Measurements from ENCODE around the gene ZNF746. TPM values are rescaled to one million over a fixed set of nuclear protein-coding genes. Genes with fewer than 3 reads are reported as not detected.
A peak's percentile ranks its signal among the peaks of the same experiment; 100 is the strongest.

The ZNF746 gene
- polyA plus RNA-seq, 1 donor from 2014 or later, result 17.2 TPM

DNA sequence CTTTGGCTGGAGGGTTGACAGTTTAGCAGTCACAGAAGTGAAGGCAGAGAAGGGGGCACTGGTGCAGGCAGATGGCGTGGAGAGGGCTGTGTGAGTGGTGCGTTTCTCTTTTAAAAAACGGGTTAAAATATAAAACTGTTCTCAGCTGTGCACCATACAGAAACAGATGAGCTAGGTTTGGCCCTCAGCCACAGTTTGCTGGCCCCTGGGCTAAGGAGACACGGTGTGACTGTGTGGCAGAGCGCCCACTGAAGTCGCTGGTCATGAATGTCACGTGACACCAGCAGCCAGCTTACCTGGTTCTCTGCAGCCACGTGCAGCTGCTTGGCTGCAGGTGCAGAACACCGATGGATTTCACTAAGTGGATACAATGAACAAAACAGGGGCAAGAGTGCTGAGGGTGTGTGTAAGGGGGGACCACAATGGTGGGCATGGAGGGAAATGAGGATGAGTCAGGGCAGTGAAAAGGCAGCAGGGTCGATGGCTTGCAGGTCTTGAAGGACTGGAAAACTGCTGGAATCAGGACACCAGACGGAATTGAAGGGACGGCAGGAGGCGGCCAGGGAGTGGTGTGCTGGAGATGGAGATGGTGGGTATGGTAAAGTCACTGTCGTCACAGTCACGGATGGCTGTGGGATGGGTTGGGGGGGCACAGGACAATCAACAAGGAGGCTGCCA, 7.4 kb downstream of the ZNF746 start:
- Histone ChIP-seq H2AFZ (ENCODE audit: low read depth, low read length) (no peak overlapping the region), H3K4me3 (ENCODE audit: low read length) (no peak overlapping the region), H3K9ac (ENCODE audit: low read length) (no peak overlapping the region), H3K4me2 (ENCODE audit: low read length) (no peak overlapping the region), H3K36me3 (ENCODE audit: insufficient read depth, low read length) (peaks cover 2% of the 10 kb centered on the region), H3K9me3 (ENCODE audit: low read length) (no peaks in the 10 kb centered on the region), H4K20me1 (ENCODE audit: insufficient read depth) (no peaks in the 10 kb centered on the region), H3K27me3 (ENCODE audit: insufficient read depth, low read depth, low read length) (no peaks in the 10 kb centered on the region), H3K9me2 (ENCODE audit: insufficient read depth, low read length) (no peaks in the 10 kb centered on the region), H3K79me2 (replicated peaks; ENCODE audit: insufficient read depth, low read length) (peaks cover 2% of the 10 kb centered on the region), H3K27ac (ENCODE audit: low read length) (no peak overlapping the region), H3F3A (ENCODE audit: insufficient read depth, low read length, poor library complexity, severe bottlenecking) (no peaks in the 10 kb centered on the region)
- TF ChIP-seq EP300 (conservative IDR thresholded peaks at IDR 0.05; ENCODE audit: poor library complexity, severe bottlenecking), result no peak
- no peak for TF ChIP-seq RAD21 (conservative IDR thresholded peaks at IDR 0.05)
- TF ChIP-seq, protein P1, sequence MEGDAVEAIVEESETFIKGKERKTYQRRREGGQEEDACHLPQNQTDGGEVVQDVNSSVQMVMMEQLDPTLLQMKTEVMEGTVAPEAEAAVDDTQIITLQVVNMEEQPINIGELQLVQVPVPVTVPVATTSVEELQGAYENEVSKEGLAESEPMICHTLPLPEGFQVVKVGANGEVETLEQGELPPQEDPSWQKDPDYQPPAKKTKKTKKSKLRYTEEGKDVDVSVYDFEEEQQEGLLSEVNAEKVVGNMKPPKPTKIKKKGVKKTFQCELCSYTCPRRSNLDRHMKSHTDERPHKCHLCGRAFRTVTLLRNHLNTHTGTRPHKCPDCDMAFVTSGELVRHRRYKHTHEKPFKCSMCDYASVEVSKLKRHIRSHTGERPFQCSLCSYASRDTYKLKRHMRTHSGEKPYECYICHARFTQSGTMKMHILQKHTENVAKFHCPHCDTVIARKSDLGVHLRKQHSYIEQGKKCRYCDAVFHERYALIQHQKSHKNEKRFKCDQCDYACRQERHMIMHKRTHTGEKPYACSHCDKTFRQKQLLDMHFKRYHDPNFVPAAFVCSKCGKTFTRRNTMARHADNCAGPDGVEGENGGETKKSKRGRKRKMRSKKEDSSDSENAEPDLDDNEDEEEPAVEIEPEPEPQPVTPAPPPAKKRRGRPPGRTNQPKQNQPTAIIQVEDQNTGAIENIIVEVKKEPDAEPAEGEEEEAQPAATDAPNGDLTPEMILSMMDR (IDR thresholded peaks at IDR 0.05; ENCODE audit: poor library complexity, severe bottlenecking), result no peak
- TF ChIP-seq, protein P2, sequence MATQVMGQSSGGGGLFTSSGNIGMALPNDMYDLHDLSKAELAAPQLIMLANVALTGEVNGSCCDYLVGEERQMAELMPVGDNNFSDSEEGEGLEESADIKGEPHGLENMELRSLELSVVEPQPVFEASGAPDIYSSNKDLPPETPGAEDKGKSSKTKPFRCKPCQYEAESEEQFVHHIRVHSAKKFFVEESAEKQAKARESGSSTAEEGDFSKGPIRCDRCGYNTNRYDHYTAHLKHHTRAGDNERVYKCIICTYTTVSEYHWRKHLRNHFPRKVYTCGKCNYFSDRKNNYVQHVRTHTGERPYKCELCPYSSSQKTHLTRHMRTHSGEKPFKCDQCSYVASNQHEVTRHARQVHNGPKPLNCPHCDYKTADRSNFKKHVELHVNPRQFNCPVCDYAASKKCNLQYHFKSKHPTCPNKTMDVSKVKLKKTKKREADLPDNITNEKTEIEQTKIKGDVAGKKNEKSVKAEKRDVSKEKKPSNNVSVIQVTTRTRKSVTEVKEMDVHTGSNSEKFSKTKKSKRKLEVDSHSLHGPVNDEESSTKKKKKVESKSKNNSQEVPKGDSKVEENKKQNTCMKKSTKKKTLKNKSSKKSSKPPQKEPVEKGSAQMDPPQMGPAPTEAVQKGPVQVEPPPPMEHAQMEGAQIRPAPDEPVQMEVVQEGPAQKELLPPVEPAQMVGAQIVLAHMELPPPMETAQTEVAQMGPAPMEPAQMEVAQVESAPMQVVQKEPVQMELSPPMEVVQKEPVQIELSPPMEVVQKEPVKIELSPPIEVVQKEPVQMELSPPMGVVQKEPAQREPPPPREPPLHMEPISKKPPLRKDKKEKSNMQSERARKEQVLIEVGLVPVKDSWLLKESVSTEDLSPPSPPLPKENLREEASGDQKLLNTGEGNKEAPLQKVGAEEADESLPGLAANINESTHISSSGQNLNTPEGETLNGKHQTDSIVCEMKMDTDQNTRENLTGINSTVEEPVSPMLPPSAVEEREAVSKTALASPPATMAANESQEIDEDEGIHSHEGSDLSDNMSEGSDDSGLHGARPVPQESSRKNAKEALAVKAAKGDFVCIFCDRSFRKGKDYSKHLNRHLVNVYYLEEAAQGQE (IDR thresholded peaks at IDR 0.05; ENCODE audit: borderline replicate concordance), result no peak
- no peak for TF ChIP-seq MXI1 (conservative IDR thresholded peaks at IDR 0.05; ENCODE audit: poor library complexity, severe bottlenecking)
- no peak for TF ChIP-seq POLR2AphosphoS5 (IDR thresholded peaks at IDR 0.05)
- TF ChIP-seq TAF1 (IDR thresholded peaks at IDR 0.05; ENCODE audit: low read depth), result no peak
- TF ChIP-seq EZH2 (IDR thresholded peaks at IDR 0.05; ENCODE audit: borderline replicate concordance, insufficient read depth, low read length, poor library complexity, severe bottlenecking), result no peak
- TF ChIP-seq SMC3 (conservative IDR thresholded peaks at IDR 0.05; ENCODE audit: poor library complexity), result no peak

DNA sequence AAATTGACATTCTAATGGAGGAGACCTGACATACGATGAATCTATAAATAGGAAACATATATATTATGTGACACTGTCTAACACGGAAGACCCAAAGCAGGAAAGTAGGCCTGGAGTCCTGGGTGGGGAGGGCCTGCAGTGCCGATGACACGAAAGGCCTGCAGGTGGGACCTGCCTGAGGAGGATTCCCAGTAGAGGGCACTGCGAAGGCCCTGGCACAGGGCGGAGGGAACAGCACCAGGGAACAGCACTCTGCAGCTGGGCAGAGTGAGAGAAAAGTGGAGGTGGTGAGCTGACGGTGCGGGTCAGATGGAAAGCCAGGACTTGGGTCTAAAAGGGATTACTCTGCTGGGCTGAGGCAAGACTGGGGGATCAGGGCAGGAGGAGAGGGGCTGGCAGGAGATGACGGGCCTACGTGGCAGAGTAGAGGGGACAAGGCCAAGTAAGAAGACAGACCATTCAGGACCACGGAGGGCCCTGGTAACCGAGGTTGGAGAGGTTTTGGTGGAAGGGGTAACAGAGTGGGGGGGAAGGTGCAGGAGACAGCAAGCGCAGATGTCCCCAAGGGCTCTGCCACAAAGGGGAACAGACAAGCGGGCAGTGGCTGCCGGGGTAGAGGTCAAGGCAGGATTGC, 8.1 kb downstream of the ZNF746 start:
- H3K36me3 ChIP-seq (ENCODE audit: insufficient read depth, low read length), result peaks cover 6% of the 10 kb centered on the region
- no peaks in the 10 kb centered on the region for H3F3A ChIP-seq (ENCODE audit: insufficient read depth, low read length, poor library complexity, severe bottlenecking)
- no peak overlapping the region for H3K4me3 ChIP-seq (ENCODE audit: low read length)
- no peak overlapping the region for H2AFZ ChIP-seq (ENCODE audit: low read depth, low read length)
- H3K9me2 ChIP-seq (ENCODE audit: insufficient read depth, low read length), result no peaks in the 10 kb centered on the region
- TF ChIP-seq MXI1 (conservative IDR thresholded peaks at IDR 0.05; ENCODE audit: poor library complexity, severe bottlenecking) (no peak), POLR2AphosphoS5 (IDR thresholded peaks at IDR 0.05) (no peak)
- TF ChIP-seq, protein P1 (IDR thresholded peaks at IDR 0.05; ENCODE audit: poor library complexity, severe bottlenecking), result peak; percentile 9
- no peak overlapping the region for H3K9ac ChIP-seq (ENCODE audit: low read length)
- H3K4me2 ChIP-seq (ENCODE audit: low read length), result no peak overlapping the region
- no peaks in the 10 kb centered on the region for H3K27me3 ChIP-seq (ENCODE audit: insufficient read depth, low read depth, low read length)
- H3K79me2 ChIP-seq (replicated peaks; ENCODE audit: insufficient read depth, low read length), result no peaks in the 10 kb centered on the region
- H4K20me1 ChIP-seq (ENCODE audit: insufficient read depth), result no peaks in the 10 kb centered on the region
- no peaks in the 10 kb centered on the region for H3K9me3 ChIP-seq (ENCODE audit: low read length)
- H3K27ac ChIP-seq (ENCODE audit: low read length), result no peak overlapping the region
